ENCODE measurements around the gene DNAAF5.

DNAAF5 gene

DNA sequence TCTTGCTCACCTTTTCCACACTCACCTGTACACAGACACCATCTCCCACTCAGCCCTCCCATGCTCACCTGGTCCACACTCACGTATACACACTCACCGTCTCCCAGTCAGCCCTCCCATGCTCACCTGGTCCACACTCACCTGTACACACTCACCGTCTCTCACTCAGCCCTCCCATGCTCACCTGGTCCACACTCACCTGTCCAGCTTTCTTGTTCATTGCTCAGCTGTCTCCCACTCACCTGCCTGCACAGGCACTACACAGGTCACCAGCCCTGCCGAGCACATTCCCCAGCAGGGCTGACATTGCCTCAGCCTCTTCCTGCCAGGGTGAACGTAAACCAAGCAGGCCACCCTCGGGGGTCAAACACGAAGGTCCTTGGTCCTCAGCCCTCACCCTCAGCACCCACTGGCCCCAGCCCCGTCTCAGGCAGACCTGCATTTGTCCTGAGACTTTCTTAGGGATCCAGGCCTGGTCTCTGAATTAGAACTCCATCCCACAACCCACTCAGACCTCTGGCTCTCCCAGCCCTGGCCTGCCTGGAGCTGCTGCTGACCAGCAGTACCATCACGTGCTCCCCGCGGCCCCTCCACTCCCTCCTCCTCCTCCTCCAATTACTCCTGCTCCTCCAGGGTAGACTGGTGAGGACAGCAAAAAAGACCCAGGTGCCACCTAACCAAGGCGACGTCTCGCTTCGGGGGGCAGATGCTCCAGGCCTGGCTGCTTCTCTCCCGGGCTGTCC is 12.8 kb upstream of the DNAAF5 start:
- TF ChIP-seq, protein P1, sequence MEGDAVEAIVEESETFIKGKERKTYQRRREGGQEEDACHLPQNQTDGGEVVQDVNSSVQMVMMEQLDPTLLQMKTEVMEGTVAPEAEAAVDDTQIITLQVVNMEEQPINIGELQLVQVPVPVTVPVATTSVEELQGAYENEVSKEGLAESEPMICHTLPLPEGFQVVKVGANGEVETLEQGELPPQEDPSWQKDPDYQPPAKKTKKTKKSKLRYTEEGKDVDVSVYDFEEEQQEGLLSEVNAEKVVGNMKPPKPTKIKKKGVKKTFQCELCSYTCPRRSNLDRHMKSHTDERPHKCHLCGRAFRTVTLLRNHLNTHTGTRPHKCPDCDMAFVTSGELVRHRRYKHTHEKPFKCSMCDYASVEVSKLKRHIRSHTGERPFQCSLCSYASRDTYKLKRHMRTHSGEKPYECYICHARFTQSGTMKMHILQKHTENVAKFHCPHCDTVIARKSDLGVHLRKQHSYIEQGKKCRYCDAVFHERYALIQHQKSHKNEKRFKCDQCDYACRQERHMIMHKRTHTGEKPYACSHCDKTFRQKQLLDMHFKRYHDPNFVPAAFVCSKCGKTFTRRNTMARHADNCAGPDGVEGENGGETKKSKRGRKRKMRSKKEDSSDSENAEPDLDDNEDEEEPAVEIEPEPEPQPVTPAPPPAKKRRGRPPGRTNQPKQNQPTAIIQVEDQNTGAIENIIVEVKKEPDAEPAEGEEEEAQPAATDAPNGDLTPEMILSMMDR (conservative IDR thresholded peaks at IDR 0.05; ENCODE audit: low read depth, low read length) = no peak
- H3K4me3 ChIP-seq (ENCODE audit: low read depth, low read length) = no peak overlapping the region
- DNase-seq (ENCODE audit: low read depth) = no peak

DNA sequence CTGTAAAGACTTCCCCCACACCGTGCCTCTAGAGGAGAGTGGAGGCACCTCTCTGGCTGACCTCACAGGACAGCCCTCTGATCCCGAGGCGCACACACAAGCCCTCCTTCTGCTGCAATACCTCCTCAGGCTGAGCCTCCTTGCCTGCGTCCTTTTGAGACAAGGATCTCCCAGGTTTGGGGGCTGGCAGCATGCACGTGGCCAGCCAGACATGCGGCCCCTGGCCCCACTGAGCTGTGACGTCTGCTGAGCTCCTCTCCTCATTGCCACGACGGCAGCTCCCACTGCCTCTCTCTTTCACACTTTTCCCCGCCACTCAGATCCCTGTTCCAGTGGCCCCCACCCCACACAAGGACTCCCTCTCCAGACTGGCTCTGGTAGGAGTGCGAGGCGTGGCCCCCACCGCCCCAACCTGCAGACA is 12.2 kb upstream of the DNAAF5 start:
- TF ChIP-seq, protein P1 (conservative IDR thresholded peaks at IDR 0.05; ENCODE audit: low read depth, low read length) = no peak
- no peak overlapping the region for H3K4me3 ChIP-seq (ENCODE audit: low read depth, low read length)
- DNase-seq (ENCODE audit: low read depth) = no peak

DNA sequence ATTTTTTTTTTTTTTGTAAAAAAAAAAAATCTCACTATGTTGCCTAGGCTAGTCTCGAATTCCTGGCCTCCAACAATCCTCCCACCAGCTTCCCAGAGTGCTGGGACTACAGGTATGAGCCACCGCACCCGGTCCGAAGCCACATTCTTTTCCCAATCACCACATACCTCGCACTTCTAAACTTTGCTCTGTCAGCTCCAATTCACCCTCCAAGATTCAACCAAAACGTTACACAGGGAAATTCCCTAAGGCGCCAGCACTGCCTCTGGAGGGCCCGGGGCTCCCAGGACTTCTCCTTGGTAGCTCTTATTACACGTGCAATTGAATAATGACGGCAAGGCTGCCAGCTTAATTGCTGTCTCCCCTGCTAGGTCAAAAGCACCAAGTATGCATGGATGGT is 10.3 kb upstream of the DNAAF5 start:
- TF ChIP-seq, protein P1 (conservative IDR thresholded peaks at IDR 0.05; ENCODE audit: low read depth, low read length) = no peak
- DNase-seq (ENCODE audit: low read depth) = no peak
- no peak overlapping the region for H3K4me3 ChIP-seq (ENCODE audit: low read depth, low read length)

DNA sequence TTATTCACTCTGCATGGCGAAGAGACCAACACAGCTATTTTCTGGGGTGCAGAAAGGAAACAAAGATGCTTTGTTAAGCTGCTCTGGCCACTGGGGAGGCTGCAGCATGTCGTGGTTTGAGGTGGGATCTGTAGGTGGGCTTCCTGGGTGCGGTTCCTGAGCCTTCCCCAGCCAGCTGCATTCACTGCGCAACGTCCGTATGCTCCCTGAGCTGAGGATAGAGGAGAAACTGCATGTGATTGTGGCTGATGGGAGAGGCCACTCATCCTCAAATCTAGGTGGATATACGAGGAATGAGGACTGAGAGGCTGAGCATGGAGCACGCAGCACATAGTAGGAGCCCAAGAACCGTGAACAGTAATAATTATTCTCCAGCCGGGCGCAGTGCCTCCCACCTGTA is 9.9 kb upstream of the DNAAF5 start:
- DNase-seq (ENCODE audit: low read depth) = no peak
- TF ChIP-seq, protein P1 (conservative IDR thresholded peaks at IDR 0.05; ENCODE audit: low read depth, low read length) = no peak
- no peak overlapping the region for H3K4me3 ChIP-seq (ENCODE audit: low read depth, low read length)

DNA sequence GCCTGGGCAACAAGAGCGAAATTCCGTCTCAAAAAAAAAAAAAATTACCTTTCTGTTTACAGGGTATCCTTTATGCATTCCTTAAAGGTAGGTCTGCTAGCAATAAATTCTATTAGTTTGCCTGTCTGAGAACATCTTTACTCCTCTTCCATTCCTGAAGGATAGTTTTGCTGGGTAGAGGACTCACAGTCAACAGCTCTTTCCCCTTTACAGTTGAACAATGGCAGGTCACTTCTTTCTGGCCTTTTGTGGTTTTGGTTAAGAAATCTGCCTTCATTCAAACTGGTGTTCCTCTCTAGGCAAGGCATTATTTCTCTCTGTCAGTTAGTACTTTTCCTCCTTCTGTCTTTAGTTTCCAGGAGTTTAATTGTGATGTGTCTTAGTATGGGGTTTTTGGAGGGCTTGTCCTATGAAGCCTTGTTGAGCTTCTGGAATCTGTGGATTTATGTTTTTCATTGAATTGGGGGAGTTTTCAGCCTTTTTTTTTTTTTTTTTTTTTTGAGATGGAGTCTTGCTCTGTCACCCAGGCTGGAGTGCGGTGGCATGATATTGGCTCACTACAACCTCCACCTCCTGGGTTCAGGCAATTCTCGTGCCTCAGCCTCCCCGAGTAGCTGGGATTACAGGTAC is 4.8 kb upstream of the DNAAF5 start:
- DNase-seq (ENCODE audit: low read depth) = peak; percentile 49
- no peak overlapping the region for H3K4me3 ChIP-seq (ENCODE audit: low read depth, low read length)
- TF ChIP-seq, protein P1 (conservative IDR thresholded peaks at IDR 0.05; ENCODE audit: low read depth, low read length) = no peak

DNA sequence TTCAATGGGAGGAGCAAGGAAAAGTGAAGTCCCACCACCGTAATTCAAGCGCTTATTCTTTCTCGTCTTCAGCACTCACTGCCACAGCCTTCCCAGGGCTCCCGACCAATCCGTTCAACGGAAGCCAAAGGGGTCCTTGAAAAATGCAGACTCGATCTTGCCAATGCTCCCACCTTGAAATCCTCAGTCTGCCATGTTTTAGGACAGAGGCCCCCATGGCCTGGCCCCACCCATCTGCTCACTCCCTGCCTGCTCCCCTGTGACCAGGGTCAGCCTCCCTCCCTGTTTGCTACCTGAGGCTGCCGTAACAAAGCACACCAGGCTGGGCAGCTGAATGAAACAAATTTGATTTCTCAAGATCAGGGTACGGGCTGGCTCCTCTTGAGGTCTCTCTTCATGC is 3.0 kb upstream of the DNAAF5 start:
- DNase-seq (ENCODE audit: low read depth) = no peak
- TF ChIP-seq, protein P1 (conservative IDR thresholded peaks at IDR 0.05; ENCODE audit: low read depth, low read length) = no peak
- H3K4me3 ChIP-seq (ENCODE audit: low read depth, low read length) = no peak overlapping the region

DNA sequence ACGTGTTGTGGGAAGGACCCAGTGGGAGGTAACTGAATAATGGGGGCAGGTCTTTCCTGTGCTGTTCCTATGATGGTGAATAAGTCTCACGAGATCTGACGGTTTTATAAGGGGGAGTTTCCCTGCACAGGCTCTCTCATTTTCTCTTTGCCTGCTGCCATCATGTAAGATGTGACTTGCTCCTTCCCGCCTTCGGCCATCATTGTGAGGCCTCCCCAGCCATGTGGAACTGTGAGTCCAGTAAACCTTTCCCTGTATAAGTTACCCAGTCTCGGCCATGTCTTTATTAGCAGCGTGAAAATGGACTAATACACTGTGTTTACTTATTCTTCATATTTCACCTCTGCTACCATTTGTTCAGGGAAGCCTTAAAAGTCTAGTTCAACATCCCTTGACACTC is 2.2 kb upstream of the DNAAF5 start:
- DNase-seq (ENCODE audit: low read depth) = no peak
- H3K4me3 ChIP-seq (ENCODE audit: low read depth, low read length) = no peak overlapping the region
- TF ChIP-seq, protein P1 (conservative IDR thresholded peaks at IDR 0.05; ENCODE audit: low read depth, low read length) = no peak

Measured in choroid plexus epithelial cell (primary cell).